Bronchial epithelial cell (primary cell): ENCODE measurements around the gene MRPS33. TPM values are rescaled to one million over a fixed set of nuclear protein-coding genes. Genes with fewer than 3 reads are reported as not detected.

ENCODE experiments used
- DNase-seq: peaks from one replicate; pipeline ENCODE4 v3.0.0-alpha.2; 2010; ENCODE audit warnings: low read depth
- FAIRE-seq: peaks from 2 replicates; lab custom pipeline; 2011; peaks lifted over from hg19 to GRCh38; lab: Jason Lieb, UNC
- H3K27me3 ChIP-seq: 2 replicates; pipeline ENCODE4 v1.5.1; 2011; ENCODE audit warnings: low read length; ENCODE audit not compliant: control insufficient read depth, insufficient read depth
- H3K36me3 ChIP-seq: 2 replicates; pipeline ENCODE4 v1.5.1; 2011; ENCODE audit warnings: low read length; ENCODE audit not compliant: control insufficient read depth, insufficient read depth
- H3K4me3 ChIP-seq: 2 replicates; pipeline ENCODE4 v1.5.1; 2011; ENCODE audit warnings: mild to moderate bottlenecking, low read depth, low read length, control low read depth
- CTCF ChIP-seq: IDR thresholded peaks from 2 replicates; pipeline ENCODE4 v1.5.1; 2011; ENCODE audit warnings: mild to moderate bottlenecking, moderate library complexity, low read length, control low read depth, inconsistent platforms; ENCODE audit not compliant: insufficient read depth, severe bottlenecking
- total RNA-seq: library from RNA; depleted of rRNA; stranded (reverse); fragments of >200 nt; gene quantifications from 2 replicates; pipeline ENCODE4 v1.2.1, GENCODE V29; 2014

Gene MRPS33
- total RNA-seq, 1 donor from 2014 or later: 25.3 TPM

- Histone ChIP-seq H3K27me3 (no peaks in the 10 kb centered on the region), H3K36me3 (peaks cover 2% of the 10 kb centered on the region), H3K4me3 (no peak overlapping the region)
- DNase-seq: no peak
- FAIRE-seq: no peak
- no peak for TF ChIP-seq CTCF
These were observed 11.3 kb downstream of the MRPS33 start for GRCh38 chr7:141003172-141004065.

GRCh38 chr7:141001546-141001945 lies 13.2 kb downstream of the MRPS33 start:
- DNase-seq: no peak
- Histone ChIP-seq H3K27me3 (no peaks in the 10 kb centered on the region), H3K4me3 (no peak overlapping the region), H3K36me3 (no peaks in the 10 kb centered on the region)
- no peak for FAIRE-seq
- no peak for TF ChIP-seq CTCF

GRCh38 chr7:141001122-141001521 lies 13.6 kb downstream of the MRPS33 start:
- FAIRE-seq: no peak
- no peaks in the 10 kb centered on the region for H3K27me3 ChIP-seq

GRCh38 chr7:140998715-140999114 lies 16.0 kb downstream of the MRPS33 start:
- no peak overlapping the region for H3K4me3 ChIP-seq
- DNase-seq (no peak), FAIRE-seq (no peak)
- H3K27me3 ChIP-seq: no peaks in the 10 kb centered on the region
- no peak for TF ChIP-seq CTCF
- H3K36me3 ChIP-seq: no peaks in the 10 kb centered on the region

More at GRCh38 chr7:141001122-141001521, 13.6 kb downstream of the MRPS33 start:
- H3K36me3 ChIP-seq: no peaks in the 10 kb centered on the region
- no peak overlapping the region for H3K4me3 ChIP-seq
- TF ChIP-seq CTCF: no peak
- no peak for DNase-seq

- FAIRE-seq (no peak), DNase-seq (no peak)
- TF ChIP-seq CTCF: no peak
- Histone ChIP-seq H3K36me3 (no peaks in the 10 kb centered on the region), H3K27me3 (no peaks in the 10 kb centered on the region), H3K4me3 (no peak overlapping the region)
These were observed 22.3 kb downstream of the MRPS33 start for GRCh38 chr7:140992422-140992821.
